Dermis blood vessel endothelial cell (primary cell): ENCODE results near the gene PDGFD. TPM values are rescaled to one million over a fixed set of nuclear protein-coding genes. Genes with fewer than 3 reads are reported as not detected.
"Not testable (repeated sequence)": the region's sequence is repeated elsewhere in the genome, so short reads cannot be mapped to it uniquely, and the experiment has no call there.

ENCODE experiments used
- DNase-seq: peaks from one replicate; pipeline ENCODE4 v3.0.0; 2010
- total RNA-seq: library from RNA; depleted of rRNA; stranded (reverse); fragments of >200 nt; gene quantifications from 2 replicates; pipeline ENCODE4 v1.2.3, GENCODE V29; 2014

PDGFD gene
- total RNA-seq, 1 donor from 2014 or later, result 34.9 TPM

DNA sequence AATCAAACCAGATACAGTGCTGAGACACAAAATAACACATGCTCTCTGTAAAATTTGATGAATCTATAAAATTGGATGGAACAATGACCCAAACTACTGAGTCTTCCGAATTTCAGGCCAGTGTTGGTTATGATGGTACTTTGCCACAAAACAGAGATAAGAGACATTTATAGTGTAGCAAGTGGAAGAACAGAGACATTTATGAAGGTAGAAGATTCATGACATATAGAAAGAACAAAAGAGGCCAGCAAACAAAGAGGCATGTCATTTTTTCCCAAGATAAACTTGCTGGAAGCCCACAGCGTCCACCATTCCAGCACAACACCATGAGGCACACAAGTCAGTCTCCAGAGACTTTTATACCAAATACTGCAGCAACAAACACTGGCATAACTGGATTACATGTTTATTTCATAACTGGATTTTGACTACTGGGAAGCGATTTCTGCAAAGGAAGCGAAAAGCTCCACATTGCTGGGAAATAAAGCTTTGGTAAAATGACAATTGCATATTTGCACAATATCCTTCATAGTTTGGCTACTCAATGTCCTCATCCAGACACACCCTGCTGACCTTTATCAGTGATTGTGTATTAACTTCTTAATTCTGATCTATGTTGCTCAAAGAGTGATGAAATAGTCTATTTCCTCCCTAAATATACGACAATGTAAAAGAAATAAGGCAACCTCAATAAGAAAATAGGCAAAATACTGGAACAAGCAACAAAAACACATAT is 110.0 kb downstream of the PDGFD start:
- no peak for DNase-seq

DNA sequence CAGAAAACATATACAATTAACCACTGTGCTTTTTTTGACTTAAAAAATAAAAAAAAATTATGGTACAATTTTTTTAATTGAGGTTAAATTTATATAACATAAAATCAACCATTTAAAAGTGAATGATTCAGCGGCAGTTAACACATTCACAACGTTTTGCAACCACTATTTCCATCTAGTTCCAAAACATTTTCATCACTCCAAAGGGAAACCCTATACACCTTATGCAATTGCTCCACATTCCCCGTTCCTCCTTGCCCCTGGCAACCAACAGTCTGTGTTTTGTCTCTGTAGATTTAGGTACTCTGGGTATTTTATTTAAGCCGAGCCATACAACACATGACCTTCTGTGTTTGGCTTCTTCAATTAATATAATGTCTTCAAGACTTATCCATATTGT is 112.2 kb downstream of the PDGFD start:
- DNase-seq, result no peak

DNA sequence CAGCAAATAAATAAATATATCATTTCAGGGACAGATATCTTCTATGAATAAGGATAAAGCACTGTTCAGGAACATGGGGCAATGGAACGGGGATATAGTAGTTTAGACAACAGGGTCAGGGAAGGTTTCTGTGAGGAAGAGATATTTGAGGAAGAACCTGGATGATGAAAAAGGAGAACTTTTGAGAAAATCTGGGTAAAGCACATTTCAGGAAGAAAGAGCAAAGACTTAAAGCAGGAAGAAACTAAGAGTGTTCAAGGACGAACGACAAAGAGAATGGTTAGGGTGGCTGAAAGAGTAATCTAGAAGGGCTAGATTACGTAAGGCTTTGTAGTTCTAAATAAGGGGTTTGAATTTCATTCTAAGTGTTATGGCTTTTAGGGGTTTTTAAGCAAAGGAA is 114.8 kb downstream of the PDGFD start:
- no peak for DNase-seq

DNA sequence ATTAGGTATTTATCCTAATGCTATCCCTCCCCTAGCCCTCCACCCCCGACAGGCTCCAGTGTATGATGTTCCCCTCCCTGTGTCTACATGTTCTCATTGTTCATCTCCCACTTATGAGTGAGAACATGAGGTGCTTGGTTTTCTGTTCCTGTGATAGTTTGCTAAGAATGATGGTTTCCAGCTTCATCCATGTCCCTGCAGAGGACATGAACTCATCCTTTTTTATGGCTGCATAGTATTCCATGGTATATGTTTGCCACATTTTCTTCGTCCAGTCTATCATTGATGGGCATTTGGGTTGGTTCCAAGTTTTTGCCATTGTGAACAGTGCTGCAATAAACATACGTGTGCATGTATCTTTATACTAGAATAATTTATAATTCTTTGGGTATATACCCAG is 117.1 kb downstream of the PDGFD start:
- DNase-seq, result not testable (repeated sequence)

DNA sequence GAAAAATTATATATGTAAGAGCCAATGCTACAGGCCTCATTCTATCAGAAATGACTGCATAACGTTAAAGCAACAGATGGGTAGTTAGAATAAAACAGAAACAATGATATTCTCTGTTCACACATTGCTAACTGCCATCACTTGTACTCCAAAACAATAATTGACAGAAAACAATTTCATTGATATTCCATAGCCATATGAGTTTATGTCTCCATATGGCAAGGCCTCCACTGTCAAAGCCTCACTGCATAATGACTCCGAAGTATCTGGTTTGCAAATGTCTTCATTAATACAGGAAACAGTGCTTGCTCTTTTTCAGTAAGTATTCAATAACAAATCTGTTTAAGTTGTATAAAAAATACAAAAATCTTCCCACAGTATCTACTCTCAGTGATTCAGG is 117.6 kb downstream of the PDGFD start:
- no peak for DNase-seq

GRCh38 chr11:104043678-104044239 is 120.2 kb downstream of the PDGFD start:
- no peak for DNase-seq

- DNase-seq, result no peak
Observed at GRCh38 chr11:104043142-104043541, 120.8 kb downstream of the PDGFD start.

- no peak for DNase-seq
Observed at GRCh38 chr11:104041792-104042191, 122.2 kb downstream of the PDGFD start.

DNA sequence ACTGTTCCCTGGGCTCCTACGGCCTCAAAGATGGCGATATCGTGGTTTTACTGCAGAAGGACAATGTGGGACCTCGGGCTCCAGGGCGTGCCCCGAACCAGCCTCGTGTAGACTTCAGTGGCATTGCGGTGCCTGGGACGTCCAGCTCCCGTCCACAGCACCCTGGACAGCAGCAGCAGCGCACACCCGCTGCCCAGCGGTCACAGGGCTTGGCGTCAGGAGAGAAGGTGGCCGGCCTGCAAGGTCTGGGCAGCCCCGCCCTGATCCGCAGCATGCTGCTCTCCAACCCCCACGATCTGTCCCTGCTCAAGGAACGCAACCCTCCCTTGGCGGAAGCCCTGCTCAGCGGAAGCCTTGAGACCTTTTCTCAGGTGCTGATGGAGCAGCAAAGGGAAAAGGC is 127.0 kb downstream of the PDGFD start:
- no peak for DNase-seq

DNA sequence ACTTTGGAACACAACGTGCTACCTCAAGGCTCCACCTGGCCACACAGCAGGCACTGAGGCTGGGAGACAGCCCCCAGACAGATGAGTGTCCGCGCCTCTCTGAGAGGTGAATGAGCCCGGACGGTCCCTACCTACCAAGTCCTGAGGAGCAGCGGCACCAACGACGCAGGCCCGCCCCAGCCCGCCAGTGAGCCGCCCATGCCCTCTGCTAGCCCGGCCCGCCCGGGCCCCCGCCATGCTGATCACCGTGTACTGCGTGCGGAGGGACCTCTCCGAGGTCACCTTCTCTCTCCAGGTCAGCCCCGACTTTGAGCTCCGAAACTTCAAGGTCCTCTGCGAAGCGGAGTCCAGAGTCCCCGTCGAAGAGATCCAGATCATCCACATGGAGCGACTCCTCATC is 127.4 kb downstream of the PDGFD start, which contains the start of gene DDI1:
DDI1 (plus strand) TSS at position 53 of the 400 bp plus-strand sequence; CDS start at position 236, 183 bp downstream.
- no peak for DNase-seq

GRCh38 chr11:104033561-104033960 is 130.4 kb downstream of the PDGFD start:
- no peak for DNase-seq

GRCh38 chr11:104033134-104033533 is 130.8 kb downstream of the PDGFD start:
- DNase-seq, result peak; percentile 2

- DNase-seq, result no peak
Observed at GRCh38 chr11:104028476-104029263, 135.3 kb downstream of the PDGFD start.

- no peak for DNase-seq
Observed at GRCh38 chr11:104024572-104024971, 139.4 kb downstream of the PDGFD start.

DNA sequence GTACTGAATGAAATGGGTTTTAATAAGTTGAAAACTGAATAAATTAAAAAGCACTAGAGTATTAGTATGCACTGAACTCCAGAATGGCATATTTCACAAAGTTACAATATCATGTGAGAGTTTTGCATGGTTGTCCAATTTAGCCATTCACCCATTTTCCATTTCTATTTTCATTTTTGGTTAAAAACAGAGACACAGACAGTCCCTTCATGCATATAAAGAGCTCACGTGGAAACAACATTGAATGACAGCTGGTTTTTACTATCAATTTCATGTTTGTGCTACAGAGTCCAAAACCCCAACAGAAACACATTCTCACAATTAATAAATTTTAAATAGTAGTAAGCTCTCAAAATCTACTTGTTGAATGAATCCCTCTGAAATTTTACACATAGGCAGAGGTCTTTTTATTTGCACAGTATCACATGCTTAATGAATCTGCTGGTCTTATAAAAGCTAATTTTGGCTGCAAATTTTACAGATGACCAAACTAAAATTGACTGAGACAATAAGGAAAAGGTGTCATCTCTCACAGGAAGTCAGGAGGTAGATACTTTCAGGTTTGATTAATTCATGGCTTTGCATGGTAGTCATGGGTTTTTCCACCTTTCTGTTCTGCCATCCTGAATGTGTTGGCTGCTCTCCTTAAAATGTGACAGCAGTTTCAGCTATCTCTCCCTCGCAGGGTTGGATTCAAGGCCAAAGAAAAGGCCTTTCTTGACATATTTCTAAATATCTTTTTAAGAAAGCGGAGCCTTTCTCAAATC is 148.1 kb downstream of the PDGFD start:
- no peak for DNase-seq

DNA sequence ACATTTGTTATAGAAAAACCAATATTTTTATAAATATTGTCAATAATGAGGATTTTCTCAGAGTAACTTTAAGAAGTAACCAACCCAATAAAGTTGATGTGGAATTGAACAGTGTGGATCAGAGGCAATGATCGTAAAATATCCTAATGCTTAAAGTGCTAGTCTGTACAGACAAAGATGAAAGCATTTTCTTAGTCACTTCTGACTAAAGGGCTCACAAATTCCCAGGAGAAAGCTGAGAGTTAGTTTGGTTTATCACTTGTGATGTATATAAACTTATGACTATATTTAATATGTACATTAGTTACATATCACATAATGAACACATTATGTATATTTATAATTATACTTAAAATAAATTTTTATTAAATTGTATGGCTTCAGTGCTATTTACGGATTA is 152.9 kb downstream of the PDGFD start:
- DNase-seq, result no peak

GRCh38 chr11:104009744-104010143 is 154.2 kb downstream of the PDGFD start:
- no peak for DNase-seq

GRCh38 chr11:104005234-104005855 is 158.6 kb downstream of the PDGFD start:
- no peak for DNase-seq

DNA sequence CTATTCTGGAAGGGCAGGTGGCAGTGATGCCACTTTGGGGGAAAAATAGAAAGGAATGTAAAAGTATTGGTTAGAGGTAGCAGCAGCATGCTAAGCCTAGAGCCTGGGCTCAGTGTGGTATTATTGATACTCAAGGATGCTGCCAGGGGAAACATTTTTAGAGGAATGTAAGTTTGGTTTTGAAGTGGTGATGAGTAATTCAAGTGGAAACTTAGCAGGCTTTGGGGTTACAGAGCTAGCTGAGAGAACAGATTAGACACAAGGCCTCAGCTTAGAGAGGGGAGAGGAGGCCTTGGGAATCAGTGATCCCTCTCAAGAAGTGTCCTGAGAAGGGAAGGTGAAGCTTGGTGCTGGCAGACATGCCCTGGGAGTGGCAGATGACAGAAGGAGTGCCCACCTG is 160.5 kb downstream of the PDGFD start:
- DNase-seq, result no peak

- DNase-seq, result no peak
Observed at GRCh38 chr11:104001561-104002056, 162.3 kb downstream of the PDGFD start.

DNA sequence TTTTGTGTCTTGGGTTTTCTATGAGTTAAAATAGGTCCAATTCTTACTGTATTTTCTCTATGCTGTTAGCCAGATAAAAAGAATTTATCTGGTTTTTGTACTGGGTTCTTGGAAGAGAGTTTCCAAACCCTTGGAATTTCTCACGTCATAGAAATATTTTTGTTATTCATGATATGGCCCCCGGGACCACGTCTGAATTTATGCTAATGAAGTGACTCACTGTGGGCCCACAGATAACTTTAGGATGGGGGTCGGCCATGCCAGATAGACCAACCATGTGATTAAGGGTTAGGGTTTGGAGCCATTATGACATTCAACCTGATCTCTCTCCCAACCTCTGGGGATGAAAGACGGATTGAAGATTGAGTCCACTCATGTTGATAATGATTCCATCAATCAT is 163.1 kb downstream of the PDGFD start:
- no peak for DNase-seq

- DNase-seq, result no peak
Observed at GRCh38 chr11:103998826-103999508, 165.0 kb downstream of the PDGFD start.
